HepG2 (cell line): Measurements from ENCODE around the gene JPT1. TPM values are rescaled to one million over a fixed set of nuclear protein-coding genes. Genes with fewer than 3 reads are reported as not detected.

Experiments used
- CAMTA2 ChIP-seq: sonication (generic); formaldehyde crosslinking; IDR thresholded peaks from 2 replicates; pipeline ENCODE4 v1.4.0; 2020; ENCODE audit warnings: mild to moderate bottlenecking, missing genetic modification reagents, borderline replicate concordance
- FOSL2 ChIP-seq: sonication (generic); formaldehyde crosslinking; IDR thresholded peaks from 2 replicates; pipeline ENCODE4 v1.4.0; 2020; ENCODE audit warnings: missing genetic modification reagents
- FOXM1 ChIP-seq: sonication (generic); formaldehyde crosslinking; IDR thresholded peaks from 2 replicates; pipeline ENCODE4 v1.5.0; 2020; ENCODE audit warnings: missing genetic modification reagents
- RBAK ChIP-seq: sonication (generic); formaldehyde crosslinking; IDR thresholded peaks from 2 replicates; pipeline ENCODE4 v1.5.1; 2020; ENCODE audit warnings: mild to moderate bottlenecking, missing genetic modification reagents
- RFX5 ChIP-seq: IDR thresholded peaks from 2 replicates; pipeline ENCODE4 v1.6.1; 2011; ENCODE audit warnings: low read depth, low read length, improper control_type of control experiment
- SAFB2 ChIP-seq: sonication (generic); formaldehyde crosslinking; IDR thresholded peaks from 2 replicates; pipeline ENCODE4 v1.5.1; 2020; ENCODE audit warnings: missing genetic modification reagents, low read depth, mild to moderate bottlenecking, borderline replicate concordance
- STAG1 ChIP-seq: sonication (generic); formaldehyde crosslinking; IDR thresholded peaks from 2 replicates; pipeline ENCODE4 v1.4.0; 2020; ENCODE audit warnings: missing genetic modification reagents
- SYNCRIP ChIP-seq: fragments of 200-400 bp; formaldehyde crosslinking; IDR thresholded peaks from 2 replicates; pipeline ENCODE4 v1.6.1; 2018; ENCODE audit warnings: mild to moderate bottlenecking, low read depth, low read length; ENCODE audit not compliant: insufficient read depth
- ZBTB7B ChIP-seq: sonication (generic); formaldehyde crosslinking; IDR thresholded peaks from 2 replicates; pipeline ENCODE4 v1.4.0; 2020; ENCODE audit warnings: missing genetic modification reagents
- ZNF432 ChIP-seq: sonication (generic); formaldehyde crosslinking; IDR thresholded peaks from 2 replicates; pipeline ENCODE4 v1.5.0; 2020; ENCODE audit warnings: missing genetic modification reagents, mild to moderate bottlenecking, borderline replicate concordance
- ZNF468 ChIP-seq: sonication (generic); formaldehyde crosslinking; IDR thresholded peaks from 2 replicates; pipeline ENCODE4 v1.8.0; 2022; ENCODE audit warnings: mild to moderate bottlenecking, moderate library complexity, missing genetic modification reagents
- ZNF558 ChIP-seq: sonication (generic); formaldehyde crosslinking; IDR thresholded peaks from 2 replicates; pipeline ENCODE4 v1.9.0; 2022; ENCODE audit warnings: mild to moderate bottlenecking, missing genetic modification reagents, borderline replicate concordance
- ZNF567 ChIP-seq: sonication (generic); formaldehyde crosslinking; IDR thresholded peaks from 2 replicates; pipeline ENCODE4 v1.8.1; 2023; ENCODE audit warnings: mild to moderate bottlenecking, missing genetic modification reagents, borderline replicate concordance
- ZNF776 ChIP-seq: sonication (generic); formaldehyde crosslinking; IDR thresholded peaks from 2 replicates; pipeline ENCODE4 v1.4.0; 2020; ENCODE audit warnings: mild to moderate bottlenecking, missing genetic modification reagents
- polyA plus RNA-seq, 8 experiments: library from polyadenylated mRNA; depleted of rRNA in 3 of 8; stranded (reverse) in 7 of 8; unstranded in 1 of 8; fragments of >200 nt; fragmentation: Illumina TruSeq in 4 of 8; extraction: Trizol in 4 of 8; gene quantifications; 2 replicates each; pipeline versions ENCODE4 v1.2.1 to v1.2.3, GENCODE V29; 2011 to 2016; ENCODE audit warnings: low read depth in 4 of 8, missing spikeins in 1 of 8, mixed read lengths in 1 of 8; ENCODE audit not compliant: insufficient read depth in 1 of 8
- total RNA-seq, 5 experiments: library from RNA; depleted of rRNA; stranded (reverse); fragments of >200 nt; fragmentation: Illumina TruSeq; extraction: Trizol; gene quantifications; 2 replicates each; pipeline ENCODE4 v1.2.3, GENCODE V29; 2016; ENCODE audit warnings: low read depth in 1 of 5
- TF ChIP-seq, protein P1 (sequence below): sonication (generic); formaldehyde crosslinking; IDR thresholded peaks from 2 replicates; pipeline ENCODE4 v1.4.0; 2020; ENCODE audit warnings: mild to moderate bottlenecking, missing genetic modification reagents
- TF ChIP-seq, protein P2 (sequence below): sonication (generic); formaldehyde crosslinking; IDR thresholded peaks from 2 replicates; pipeline ENCODE4 v1.5.1; 2020; ENCODE audit warnings: missing genetic modification reagents, mild to moderate bottlenecking, borderline replicate concordance
- TF ChIP-seq, protein P3 (sequence below): sonication (generic); formaldehyde crosslinking; conservative IDR thresholded peaks from 2 replicates; pipeline ENCODE4 v1.4.0; 2020; ENCODE audit warnings: missing genetic modification reagents
- TF ChIP-seq, protein P4 (sequence below): sonication (generic); formaldehyde crosslinking; IDR thresholded peaks from 2 replicates; pipeline ENCODE4 v1.4.0; 2020; ENCODE audit warnings: mild to moderate bottlenecking, low read depth, missing genetic modification reagents
- TF ChIP-seq, protein P5 (sequence below): IDR thresholded peaks from 2 replicates; pipeline ENCODE4 v1.6.1; 2016; ENCODE audit warnings: control low read depth
- TF ChIP-seq, protein P6 (sequence below): sonication (generic); formaldehyde crosslinking; IDR thresholded peaks from 2 replicates; pipeline ENCODE4 v1.5.1; 2020; ENCODE audit warnings: missing genetic modification reagents, mild to moderate bottlenecking, borderline replicate concordance

JPT1 gene
- total and polyA plus RNA-seq, 2 of the 13 experiments (the other 11 are each of a cell fraction or from before 2014, with no cell fraction given): 43.3 to 256 TPM

DNA sequence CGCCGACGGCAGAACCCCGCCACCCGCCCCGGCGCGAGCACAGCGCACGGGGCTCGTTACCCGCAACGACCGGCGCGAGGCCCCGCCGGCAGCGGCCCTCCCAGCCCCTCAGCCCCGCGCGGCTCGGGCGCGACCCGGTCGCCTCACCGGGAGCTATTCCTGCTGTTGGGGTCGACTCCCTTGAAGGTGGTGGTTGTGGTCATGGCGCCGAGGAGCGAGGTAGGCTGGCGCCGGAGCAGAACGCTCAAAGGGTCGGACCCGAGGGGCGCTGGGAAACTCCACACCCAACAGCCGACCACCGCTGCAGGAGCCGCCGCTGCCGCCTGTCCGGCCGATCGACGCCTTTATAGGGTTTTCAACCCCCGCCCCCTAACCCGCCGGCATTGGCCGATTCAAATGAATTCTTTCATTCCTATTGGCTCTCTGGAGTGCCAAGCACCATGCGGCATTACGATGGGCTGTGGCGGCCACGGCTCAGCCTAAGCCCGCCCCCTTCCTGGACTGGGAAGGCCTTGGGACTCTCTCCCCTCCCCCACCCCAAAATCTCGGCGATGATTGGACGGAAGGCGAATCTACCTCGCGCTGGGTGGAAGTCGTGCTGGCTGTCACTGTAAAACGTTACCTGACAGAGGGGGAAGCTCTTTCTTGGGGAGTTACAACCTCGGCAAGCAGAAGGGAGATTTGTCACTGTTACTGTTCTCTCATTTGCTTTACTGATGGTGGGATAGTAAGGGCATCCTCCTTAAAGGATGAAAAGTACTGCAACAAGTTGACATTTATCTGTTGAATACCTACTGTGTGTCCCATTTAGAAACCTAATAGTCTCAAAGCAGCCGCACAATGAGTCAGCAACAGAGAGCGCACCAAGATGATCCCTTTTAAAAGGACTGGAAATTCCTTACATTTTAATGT, at the start of gene JPT1 (continued):
- TF ChIP-seq, protein P1, sequence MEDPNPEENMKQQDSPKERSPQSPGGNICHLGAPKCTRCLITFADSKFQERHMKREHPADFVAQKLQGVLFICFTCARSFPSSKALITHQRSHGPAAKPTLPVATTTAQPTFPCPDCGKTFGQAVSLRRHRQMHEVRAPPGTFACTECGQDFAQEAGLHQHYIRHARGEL (CRISPR knock-in tag): no peak; the same call in 1 of the 2 replicates
- TF ChIP-seq ZNF776 (CRISPR knock-in tag): peak; percentile 98
- no peak for TF ChIP-seq RBAK (CRISPR knock-in tag)
- TF ChIP-seq, protein P2, sequence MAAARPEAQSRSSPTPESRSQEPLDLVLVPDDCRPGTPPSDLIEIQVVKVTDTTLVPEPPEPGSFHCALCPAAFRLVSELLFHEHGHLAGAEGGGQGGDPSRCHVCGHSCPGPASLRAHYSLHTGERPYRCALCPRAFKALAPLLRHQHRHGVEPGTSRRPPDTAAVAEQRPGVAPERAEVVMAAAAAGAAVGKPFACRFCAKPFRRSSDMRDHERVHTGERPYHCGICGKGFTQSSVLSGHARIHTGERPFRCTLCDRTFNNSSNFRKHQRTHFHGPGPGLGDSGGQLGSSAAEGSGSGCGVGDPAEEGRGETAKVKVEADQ (CRISPR knock-in tag): peak; percentile 94
- TF ChIP-seq FOXM1: no peak
- TF ChIP-seq, protein P3, sequence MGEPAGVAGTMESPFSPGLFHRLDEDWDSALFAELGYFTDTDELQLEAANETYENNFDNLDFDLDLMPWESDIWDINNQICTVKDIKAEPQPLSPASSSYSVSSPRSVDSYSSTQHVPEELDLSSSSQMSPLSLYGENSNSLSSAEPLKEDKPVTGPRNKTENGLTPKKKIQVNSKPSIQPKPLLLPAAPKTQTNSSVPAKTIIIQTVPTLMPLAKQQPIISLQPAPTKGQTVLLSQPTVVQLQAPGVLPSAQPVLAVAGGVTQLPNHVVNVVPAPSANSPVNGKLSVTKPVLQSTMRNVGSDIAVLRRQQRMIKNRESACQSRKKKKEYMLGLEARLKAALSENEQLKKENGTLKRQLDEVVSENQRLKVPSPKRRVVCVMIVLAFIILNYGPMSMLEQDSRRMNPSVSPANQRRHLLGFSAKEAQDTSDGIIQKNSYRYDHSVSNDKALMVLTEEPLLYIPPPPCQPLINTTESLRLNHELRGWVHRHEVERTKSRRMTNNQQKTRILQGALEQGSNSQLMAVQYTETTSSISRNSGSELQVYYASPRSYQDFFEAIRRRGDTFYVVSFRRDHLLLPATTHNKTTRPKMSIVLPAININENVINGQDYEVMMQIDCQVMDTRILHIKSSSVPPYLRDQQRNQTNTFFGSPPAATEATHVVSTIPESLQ: no peak
- peak; percentile 51 for TF ChIP-seq FOSL2 (CRISPR knock-in tag)
- TF ChIP-seq, protein P4, sequence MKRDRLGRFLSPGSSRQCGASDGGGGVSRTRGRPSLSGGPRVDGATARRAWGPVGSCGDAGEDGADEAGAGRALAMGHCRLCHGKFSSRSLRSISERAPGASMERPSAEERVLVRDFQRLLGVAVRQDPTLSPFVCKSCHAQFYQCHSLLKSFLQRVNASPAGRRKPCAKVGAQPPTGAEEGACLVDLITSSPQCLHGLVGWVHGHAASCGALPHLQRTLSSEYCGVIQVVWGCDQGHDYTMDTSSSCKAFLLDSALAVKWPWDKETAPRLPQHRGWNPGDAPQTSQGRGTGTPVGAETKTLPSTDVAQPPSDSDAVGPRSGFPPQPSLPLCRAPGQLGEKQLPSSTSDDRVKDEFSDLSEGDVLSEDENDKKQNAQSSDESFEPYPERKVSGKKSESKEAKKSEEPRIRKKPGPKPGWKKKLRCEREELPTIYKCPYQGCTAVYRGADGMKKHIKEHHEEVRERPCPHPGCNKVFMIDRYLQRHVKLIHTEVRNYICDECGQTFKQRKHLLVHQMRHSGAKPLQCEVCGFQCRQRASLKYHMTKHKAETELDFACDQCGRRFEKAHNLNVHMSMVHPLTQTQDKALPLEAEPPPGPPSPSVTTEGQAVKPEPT (CRISPR knock-in tag): 0 out of 2 replicates have a peak, but pooled peaks have one; percentile 32
- no peak for TF ChIP-seq ZNF432 (CRISPR knock-in tag)
- TF ChIP-seq CAMTA2 (CRISPR knock-in tag): peak; percentile 89
- TF ChIP-seq, protein P5, sequence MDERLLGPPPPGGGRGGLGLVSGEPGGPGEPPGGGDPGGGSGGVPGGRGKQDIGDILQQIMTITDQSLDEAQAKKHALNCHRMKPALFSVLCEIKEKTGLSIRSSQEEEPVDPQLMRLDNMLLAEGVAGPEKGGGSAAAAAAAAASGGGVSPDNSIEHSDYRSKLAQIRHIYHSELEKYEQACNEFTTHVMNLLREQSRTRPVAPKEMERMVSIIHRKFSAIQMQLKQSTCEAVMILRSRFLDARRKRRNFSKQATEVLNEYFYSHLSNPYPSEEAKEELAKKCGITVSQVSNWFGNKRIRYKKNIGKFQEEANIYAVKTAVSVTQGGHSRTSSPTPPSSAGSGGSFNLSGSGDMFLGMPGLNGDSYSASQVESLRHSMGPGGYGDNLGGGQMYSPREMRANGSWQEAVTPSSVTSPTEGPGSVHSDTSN (CRISPR knock-in tag): peak; percentile 93
- TF ChIP-seq, protein P6, sequence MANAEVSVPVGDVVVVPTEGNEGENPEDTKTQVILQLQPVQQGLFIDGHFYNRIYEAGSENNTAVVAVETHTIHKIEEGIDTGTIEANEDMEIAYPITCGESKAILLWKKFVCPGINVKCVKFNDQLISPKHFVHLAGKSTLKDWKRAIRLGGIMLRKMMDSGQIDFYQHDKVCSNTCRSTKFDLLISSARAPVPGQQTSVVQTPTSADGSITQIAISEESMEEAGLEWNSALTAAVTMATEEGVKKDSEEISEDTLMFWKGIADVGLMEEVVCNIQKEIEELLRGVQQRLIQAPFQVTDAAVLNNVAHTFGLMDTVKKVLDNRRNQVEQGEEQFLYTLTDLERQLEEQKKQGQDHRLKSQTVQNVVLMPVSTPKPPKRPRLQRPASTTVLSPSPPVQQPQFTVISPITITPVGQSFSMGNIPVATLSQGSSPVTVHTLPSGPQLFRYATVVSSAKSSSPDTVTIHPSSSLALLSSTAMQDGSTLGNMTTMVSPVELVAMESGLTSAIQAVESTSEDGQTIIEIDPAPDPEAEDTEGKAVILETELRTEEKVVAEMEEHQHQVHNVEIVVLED (CRISPR knock-in tag): 0 out of 2 replicates have a peak, but pooled peaks have one; percentile 56
- TF ChIP-seq SAFB2: peak; percentile 78; the same call in 1 of the 2 replicates
- peak; percentile 46; the same call in 1 of the 2 replicates for TF ChIP-seq RFX5
- peak; percentile 64; the same call in 1 of the 2 replicates for TF ChIP-seq ZNF558 (CRISPR knock-in tag)
- TF ChIP-seq STAG1 (CRISPR knock-in tag): no peak
- 0 out of 2 replicates have a peak, but pooled peaks have one; percentile 76 for TF ChIP-seq ZNF468 (CRISPR knock-in tag)
- TF ChIP-seq ZNF567 (CRISPR knock-in tag): 0 out of 2 replicates have a peak, but pooled peaks have one; percentile 44
- no peak for TF ChIP-seq SYNCRIP
- TF ChIP-seq ZBTB7B: peak; percentile 90
